Stimulated activated CD4-positive, alpha-beta T cell treated with anti-CD3 and anti-CD28 coated beads, Interleukin-2, amount 100 ng/mL, for 48 hours (primary cell): Measurements from ENCODE around the gene ESPN.
"Not testable (repeated sequence)": the region's sequence is repeated elsewhere in the genome, so short reads cannot be mapped to it uniquely, and the experiment has no call there.

Experiments used
- DNase-seq, 2 donors: peaks; one replicate each; pipeline ENCODE4 v3.0.0-alpha.2; 2020

ESPN gene

DNA sequence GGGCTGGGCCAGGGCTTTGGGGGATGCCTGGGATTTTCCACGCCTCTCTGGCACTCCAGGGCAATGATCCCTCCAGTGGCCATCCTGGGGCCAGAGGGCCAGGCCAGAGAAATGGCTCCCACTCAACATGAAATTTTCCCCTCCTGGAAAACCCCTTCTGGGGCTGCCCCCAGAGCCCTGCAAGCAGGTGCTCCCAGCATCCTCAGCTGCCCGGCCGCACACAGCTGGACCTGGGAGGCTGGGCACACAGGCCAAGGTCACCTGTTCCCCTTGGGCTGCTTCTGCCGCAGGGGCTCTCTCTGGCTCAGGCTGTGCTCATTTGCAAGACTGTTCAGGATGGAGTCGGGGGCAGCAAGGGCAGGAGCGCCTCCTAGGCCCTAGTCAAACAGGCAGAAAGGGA, 3.9 kb downstream of the ESPN start:
- not testable (repeated sequence) for DNase-seq

- not testable (repeated sequence) for DNase-seq
Observed at GRCh38 chr1:6429660-6430411, 5.3 kb downstream of the ESPN start.

GRCh38 chr1:6431645-6432579, 7.3 kb downstream of the ESPN start:
- DNase-seq: not testable (repeated sequence)

GRCh38 chr1:6434186-6434585, 9.6 kb downstream of the ESPN start:
- DNase-seq: no peak

DNA sequence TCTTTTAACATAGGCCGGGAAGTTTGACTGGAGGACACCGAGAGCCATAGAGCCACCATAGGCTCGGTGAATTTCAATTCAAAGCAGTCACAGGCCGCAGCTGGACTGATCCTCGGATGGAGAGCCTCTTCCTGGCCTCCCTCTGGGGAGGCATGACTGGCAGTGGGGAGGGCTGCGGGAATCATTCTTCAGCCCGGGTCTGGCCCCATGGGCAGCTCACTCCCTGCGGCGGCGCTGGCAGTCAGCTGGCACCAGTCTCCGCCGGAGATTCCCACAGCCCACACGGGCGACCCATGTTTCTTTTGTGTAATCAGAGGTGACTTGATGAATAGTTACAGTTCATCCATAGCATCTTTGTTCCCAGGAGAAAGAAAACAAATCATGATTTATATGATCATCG, 10.6 kb downstream of the ESPN start:
- no peak for DNase-seq

- no peak for DNase-seq
Observed at GRCh38 chr1:6435547-6435946, 11.0 kb downstream of the ESPN start.

DNA sequence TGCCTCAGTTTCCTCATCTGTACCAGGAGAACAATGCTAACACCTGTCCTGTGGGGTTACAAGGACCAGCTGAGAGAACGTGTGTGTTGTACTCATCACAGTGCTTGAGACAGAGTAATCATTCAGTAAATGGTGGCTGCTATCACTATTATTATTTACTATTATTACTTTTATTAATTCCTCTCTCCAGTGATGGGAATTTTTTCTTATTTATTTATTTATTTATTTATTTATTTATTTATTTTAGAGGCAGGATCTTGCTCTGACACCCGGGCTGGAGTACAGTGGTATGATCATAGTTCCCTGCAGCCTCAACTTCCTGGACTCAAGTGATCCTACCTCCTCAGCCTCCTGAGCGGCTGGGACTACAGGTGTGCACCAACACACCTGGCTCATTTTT, 11.7 kb downstream of the ESPN start:
- not testable (repeated sequence) for DNase-seq

DNA sequence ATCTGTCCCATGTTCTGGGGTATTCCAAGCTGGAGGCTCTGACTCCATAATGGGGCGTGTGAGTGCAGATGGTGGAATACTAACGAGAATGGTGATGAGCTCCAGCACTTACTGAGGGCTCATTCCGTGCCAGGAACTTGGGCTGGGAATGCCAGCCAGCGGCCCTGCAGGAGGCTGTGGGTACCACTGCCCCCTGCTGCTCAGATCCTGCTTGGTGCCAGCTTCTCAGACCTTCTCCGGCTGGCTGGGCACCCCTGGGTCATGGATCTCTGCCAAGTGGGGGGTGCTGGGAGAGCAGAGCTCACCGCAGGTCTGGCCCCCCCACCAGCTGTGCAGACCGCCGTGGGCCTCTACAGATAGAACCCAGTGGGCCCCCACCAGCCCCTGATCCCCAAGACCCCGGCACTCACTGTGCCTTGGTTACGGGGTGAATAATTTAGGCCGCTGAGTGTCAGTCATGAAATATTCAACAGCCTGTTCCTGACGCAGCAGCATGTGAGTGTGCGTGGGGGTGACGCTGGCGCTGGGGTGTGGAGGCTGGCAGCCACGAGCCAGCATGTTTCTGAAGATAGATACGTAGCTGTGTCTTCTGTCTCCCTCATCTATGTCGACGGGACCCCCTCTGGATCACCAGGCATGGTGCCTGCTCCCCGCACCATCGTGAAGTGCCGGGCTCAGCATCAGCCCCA, 12.6 kb downstream of the ESPN start:
- DNase-seq: not testable (repeated sequence)

GRCh38 chr1:6438047-6438525, 13.5 kb downstream of the ESPN start:
- peak; percentile 67 to 73 for DNase-seq

- DNase-seq: peak; percentile 56 to 71
Observed at GRCh38 chr1:6440198-6441126, 15.9 kb downstream of the ESPN start.

GRCh38 chr1:6441586-6441985, 17.0 kb downstream of the ESPN start:
- DNase-seq: no peak

DNA sequence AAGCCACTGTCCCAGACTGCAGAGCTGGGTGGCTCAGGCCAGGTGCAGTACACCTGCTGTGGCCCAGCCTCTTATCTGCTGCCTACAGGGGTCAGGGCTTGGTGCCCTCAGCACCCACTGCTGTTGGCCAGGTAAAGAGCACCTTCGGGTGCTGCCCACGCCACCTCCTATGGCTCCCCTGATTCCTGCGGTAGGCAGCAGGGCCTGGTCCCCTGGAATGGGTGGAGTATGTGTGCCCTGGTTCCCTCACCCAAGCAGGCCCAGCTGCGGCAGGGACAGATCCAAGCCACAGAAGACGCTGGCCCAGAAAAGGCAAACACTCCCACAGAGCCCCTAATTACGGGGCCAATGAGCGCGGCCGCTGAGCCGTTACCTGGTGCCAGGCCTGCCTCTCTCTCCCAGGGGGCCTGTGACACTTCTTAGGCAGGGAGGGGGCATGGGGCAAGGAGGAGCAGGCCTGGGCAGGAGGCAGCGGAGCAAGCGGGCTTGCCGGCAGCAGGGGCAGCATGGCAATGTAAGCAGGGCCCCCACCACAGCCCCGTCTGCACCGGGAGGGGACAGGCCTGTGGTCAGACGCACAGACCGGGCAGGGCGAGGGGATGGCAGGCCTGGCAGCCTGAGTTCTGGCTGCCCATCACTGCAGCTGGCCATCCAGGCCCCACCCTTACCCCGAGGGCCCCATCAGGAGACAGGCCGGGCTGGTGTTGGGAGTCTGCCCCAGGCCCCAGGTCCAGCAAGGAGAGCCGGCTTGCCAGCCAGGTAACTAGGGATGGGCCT, 19.0 kb downstream of the ESPN start:
- DNase-seq: no peak

- DNase-seq: no peak
Observed at GRCh38 chr1:6444377-6444776, 19.8 kb downstream of the ESPN start.

GRCh38 chr1:6445062-6445763, 20.6 kb downstream of the ESPN start:
- DNase-seq: no peak

- not testable (repeated sequence) for DNase-seq
Observed at GRCh38 chr1:6445929-6446328, 21.4 kb downstream of the ESPN start.

DNA sequence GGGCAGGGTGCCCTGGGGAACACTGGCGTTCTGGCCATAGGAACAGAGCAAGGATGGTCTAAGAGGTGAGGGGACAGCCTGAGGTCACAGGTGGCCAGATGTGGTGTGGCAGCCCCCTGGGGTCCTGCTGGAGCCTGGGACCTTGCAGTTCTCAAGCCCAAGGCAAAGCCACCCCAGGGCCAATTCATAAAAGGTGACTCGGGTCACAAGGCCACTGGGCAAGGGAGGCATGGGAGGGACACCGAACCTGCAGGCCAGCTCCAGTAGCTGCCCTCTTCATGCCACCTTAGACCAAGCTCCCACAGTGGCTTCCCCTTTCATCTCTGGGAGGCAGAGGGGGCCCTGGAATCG, 22.1 kb downstream of the ESPN start:
- no peak for DNase-seq

- DNase-seq: no peak
Observed at GRCh38 chr1:6447016-6447817, 22.6 kb downstream of the ESPN start.

DNA sequence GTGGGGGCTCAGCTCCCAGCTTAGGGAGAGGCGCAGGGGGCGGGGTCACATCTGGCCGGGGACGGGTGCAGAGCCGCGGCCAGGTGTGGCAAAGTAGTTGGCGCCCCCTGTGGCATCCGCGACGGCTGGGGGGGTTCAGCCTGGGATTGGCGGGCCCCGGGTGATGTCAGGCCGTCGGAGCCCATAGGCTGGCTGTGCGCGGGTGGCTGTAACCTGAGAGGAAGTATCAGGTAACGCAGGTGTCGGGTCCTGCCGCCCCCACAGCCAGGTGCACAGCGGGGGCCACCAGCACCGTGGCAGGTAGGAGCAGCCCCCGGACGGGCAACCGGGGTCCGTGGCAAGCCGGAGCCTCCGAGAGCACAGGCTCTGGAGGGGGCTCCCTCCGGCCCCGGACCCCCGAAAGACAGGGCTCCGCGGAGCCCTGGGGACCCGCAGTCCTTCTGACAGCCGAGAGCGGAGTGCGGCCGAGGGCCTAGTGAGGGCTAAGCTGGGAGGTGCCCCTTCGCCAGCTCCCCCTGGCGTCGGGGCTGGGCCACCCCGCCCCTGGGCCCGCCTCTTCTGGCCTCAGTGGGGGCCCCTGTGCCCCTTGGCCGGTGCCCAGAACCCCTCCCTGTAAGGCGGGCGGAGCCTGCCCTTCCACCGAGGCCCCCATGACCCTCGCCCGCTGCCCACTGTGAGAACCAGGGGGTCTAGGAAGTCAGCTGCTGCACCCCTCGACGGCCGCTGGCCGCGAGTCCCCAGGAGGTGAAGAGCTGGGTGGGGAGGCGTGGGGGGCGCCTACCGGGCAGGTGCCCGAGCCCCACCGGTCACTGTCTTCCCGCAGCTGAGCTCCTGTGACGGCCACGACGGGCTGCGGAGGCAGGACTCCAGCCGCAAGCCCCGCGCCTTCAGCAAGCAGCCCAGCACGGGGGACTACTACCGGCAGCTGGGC, 23.5 kb downstream of the ESPN start:
- no peak for DNase-seq
